Measurements from ENCODE around the gene RAD51B. TPM values are rescaled to one million over a fixed set of nuclear protein-coding genes. Genes with fewer than 3 reads are reported as not detected.
A peak's percentile ranks its signal among the peaks of the same experiment; 100 is the strongest.

The RAD51B gene
- total RNA-seq, 1 experiment from 2014 or later = 103 TPM

- DNase-seq (ENCODE audit: low spot score) = no peak
- in situ Hi-C loops (cut with HindIII; ENCODE audit: low sequenced_read_pairs) = no loop called here
Observed at GRCh38 chr14:68556253-68556652, 736.7 kb downstream of the RAD51B start.

- in situ Hi-C loops (cut with HindIII; ENCODE audit: low sequenced_read_pairs) = no loop called here
- DNase-seq (ENCODE audit: low spot score) = no peak
Observed at GRCh38 chr14:68557648-68558047, 738.1 kb downstream of the RAD51B start.

- no peak for DNase-seq (ENCODE audit: low spot score)
- in situ Hi-C loops (cut with HindIII; ENCODE audit: low sequenced_read_pairs) = no loop called here
Observed at GRCh38 chr14:68558096-68558495, 738.5 kb downstream of the RAD51B start.

GRCh38 chr14:68559949-68560348 is 740.4 kb downstream of the RAD51B start:
- no peak for DNase-seq (ENCODE audit: low spot score)
- in situ Hi-C loops (cut with HindIII; ENCODE audit: low sequenced_read_pairs) = no loop called here

GRCh38 chr14:68561531-68562007 is 742.0 kb downstream of the RAD51B start:
- DNase-seq (ENCODE audit: low spot score) = no peak
- in situ Hi-C loops (cut with HindIII; ENCODE audit: low sequenced_read_pairs) = no loop called here

- in situ Hi-C loops (cut with HindIII; ENCODE audit: low sequenced_read_pairs) = no loop called here
- DNase-seq (ENCODE audit: low spot score) = no peak
Observed at GRCh38 chr14:68562911-68563250, 743.3 kb downstream of the RAD51B start.

- no peak for DNase-seq (ENCODE audit: low spot score)
- in situ Hi-C loops (cut with HindIII; ENCODE audit: low sequenced_read_pairs) = no loop called here
Observed at GRCh38 chr14:68563251-68564131, 743.9 kb downstream of the RAD51B start.

- no peak for DNase-seq (ENCODE audit: low spot score)
- in situ Hi-C loops (cut with HindIII; ENCODE audit: low sequenced_read_pairs) = no loop called here
Observed at GRCh38 chr14:68564191-68564825, 744.7 kb downstream of the RAD51B start.

- DNase-seq (ENCODE audit: low spot score) = no peak
- in situ Hi-C loops (cut with HindIII; ENCODE audit: low sequenced_read_pairs) = no loop called here
Observed at GRCh38 chr14:68564826-68565759, 745.5 kb downstream of the RAD51B start.

- in situ Hi-C loops (cut with HindIII; ENCODE audit: low sequenced_read_pairs) = no loop called here
Observed at GRCh38 chr14:68566075-68566474, 746.5 kb downstream of the RAD51B start.

GRCh38 chr14:68568907-68569897 is 749.6 kb downstream of the RAD51B start:
- DNase-seq (ENCODE audit: low spot score) = peak; percentile 23
- in situ Hi-C loops (cut with HindIII; ENCODE audit: low sequenced_read_pairs) = no loop called here

More at GRCh38 chr14:68566075-68566474, 746.5 kb downstream of the RAD51B start:
- DNase-seq (ENCODE audit: low spot score) = no peak

- in situ Hi-C loops (cut with HindIII; ENCODE audit: low sequenced_read_pairs) = no loop called here
- no peak for DNase-seq (ENCODE audit: low spot score)
Observed at GRCh38 chr14:68569970-68570409, 750.4 kb downstream of the RAD51B start.

- in situ Hi-C loops (cut with HindIII; ENCODE audit: low sequenced_read_pairs) = no loop called here
- DNase-seq (ENCODE audit: low spot score) = no peak
Observed at GRCh38 chr14:68571114-68571591, 751.6 kb downstream of the RAD51B start.

- in situ Hi-C loops (cut with HindIII; ENCODE audit: low sequenced_read_pairs) = no loop called here
Observed at GRCh38 chr14:68571928-68572525, 752.4 kb downstream of the RAD51B start.

GRCh38 chr14:68573126-68573525 is 753.5 kb downstream of the RAD51B start:
- no peak for DNase-seq (ENCODE audit: low spot score)
- in situ Hi-C loops (cut with HindIII; ENCODE audit: low sequenced_read_pairs) = no loop called here

More at GRCh38 chr14:68571928-68572525, 752.4 kb downstream of the RAD51B start:
- DNase-seq (ENCODE audit: low spot score) = no peak

- in situ Hi-C loops (cut with HindIII; ENCODE audit: low sequenced_read_pairs) = no loop called here
- DNase-seq (ENCODE audit: low spot score) = no peak
Observed at GRCh38 chr14:68573722-68574121, 754.1 kb downstream of the RAD51B start.

- in situ Hi-C loops (cut with HindIII; ENCODE audit: low sequenced_read_pairs) = no loop called here
- no peak for DNase-seq (ENCODE audit: low spot score)
Observed at GRCh38 chr14:68574461-68574860, 754.9 kb downstream of the RAD51B start.

- in situ Hi-C loops (cut with HindIII; ENCODE audit: low sequenced_read_pairs) = no loop called here
- no peak for DNase-seq (ENCODE audit: low spot score)
Observed at GRCh38 chr14:68574906-68575305, 755.3 kb downstream of the RAD51B start.
